ENCODE measurements around the gene OVOL1.
"Not testable (repeated sequence)": the region's sequence is repeated elsewhere in the genome, so short reads cannot be mapped to it uniquely, and the experiment has no call there.

Gene OVOL1

DNA sequence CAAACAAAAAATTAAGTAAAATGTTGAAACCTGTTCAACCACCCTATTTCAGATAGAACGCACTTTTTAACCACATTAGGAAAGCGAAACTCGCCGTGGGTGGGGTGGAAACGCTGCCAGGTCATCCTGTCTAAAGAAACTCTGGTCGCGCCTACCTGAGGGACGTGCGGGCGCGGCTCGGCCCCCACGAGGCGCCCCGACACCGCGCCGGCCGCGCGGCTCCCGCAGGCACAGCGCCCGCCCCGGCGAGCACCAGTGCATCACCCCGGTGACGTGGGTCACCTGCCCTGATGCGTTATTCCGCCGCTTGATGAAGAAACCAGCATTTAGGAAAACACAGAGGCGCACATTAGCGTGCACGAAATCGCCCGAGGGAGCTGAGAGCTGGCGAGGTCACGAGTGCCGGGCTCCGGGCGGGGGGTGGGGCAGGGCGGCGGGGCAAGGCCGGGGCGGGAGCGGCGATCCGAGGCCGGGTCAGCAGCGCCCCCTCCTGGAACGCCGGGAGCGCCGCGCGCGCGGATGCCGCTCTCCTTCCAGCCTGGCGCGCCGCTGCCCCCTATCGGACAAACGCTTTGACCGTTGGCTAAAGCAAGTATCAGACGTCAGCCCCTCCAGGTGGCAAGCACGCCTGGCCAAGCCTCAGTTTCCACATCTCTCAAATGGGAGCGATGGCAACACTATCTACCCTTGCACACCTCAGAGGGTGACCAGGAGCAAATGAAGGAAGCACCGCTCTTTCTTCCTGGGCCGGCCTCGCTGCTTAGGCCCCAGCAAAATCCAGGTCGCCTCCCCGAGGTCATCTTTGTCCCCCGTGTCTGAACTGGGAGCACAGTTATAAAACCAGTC is 31.2 kb downstream of the OVOL1 start:
- DNase-seq = peak; percentile 92

DNA sequence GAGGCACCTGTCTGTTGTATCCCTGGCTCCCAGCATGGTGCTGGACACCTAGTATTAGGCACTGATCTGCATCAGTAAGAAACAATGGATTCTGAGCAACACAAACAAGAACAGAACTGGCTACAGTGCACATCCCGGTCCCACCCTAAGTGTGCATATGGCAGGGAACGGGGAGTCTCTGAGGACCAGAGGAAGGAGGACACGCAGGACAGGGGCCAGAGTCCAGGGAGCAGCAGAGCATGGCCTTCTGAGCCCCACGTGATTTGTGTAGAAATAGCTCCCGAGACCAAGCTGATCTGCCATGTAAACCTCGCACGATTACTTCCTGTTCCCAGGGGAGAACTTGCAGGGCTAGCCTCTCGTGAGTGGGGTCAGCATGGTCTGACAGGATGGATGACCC is 34.2 kb downstream of the OVOL1 start:
- DNase-seq = no peak

DNA sequence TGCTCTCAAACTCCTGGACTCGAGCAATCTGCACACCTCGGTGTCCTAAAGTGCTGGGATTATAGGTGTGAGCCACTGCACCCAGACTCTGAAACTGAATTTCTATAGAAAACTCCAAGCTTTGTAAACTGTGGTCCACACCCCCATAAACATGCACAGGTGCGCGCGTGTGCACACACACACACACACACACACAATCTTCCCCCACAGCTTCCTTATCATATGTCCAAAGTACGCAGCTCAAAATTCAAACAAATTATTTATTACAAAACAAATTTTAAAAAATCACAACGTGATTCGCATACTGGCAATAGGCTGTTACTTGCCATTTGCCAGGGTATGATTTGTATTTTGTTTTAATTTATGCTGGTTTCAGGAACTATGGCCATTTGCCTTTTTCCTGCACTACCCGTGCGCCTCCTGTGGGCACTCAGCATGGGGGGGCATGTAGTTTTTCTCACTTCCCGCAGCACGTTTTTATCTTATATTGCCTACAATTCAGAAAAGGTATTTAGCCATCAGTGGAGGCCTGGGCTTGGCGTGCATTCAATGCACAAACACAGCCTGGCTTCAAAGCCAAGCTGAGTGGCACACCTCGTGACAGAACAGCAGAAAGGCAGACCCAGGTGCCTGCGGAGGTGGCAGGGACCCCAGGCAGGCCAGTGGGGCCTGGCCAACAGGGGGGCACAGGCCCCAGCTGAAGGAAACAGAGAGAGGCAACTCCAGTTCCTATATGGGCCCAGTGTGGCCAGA is 36.1 kb downstream of the OVOL1 start:
- peak; percentile 4 for DNase-seq

DNA sequence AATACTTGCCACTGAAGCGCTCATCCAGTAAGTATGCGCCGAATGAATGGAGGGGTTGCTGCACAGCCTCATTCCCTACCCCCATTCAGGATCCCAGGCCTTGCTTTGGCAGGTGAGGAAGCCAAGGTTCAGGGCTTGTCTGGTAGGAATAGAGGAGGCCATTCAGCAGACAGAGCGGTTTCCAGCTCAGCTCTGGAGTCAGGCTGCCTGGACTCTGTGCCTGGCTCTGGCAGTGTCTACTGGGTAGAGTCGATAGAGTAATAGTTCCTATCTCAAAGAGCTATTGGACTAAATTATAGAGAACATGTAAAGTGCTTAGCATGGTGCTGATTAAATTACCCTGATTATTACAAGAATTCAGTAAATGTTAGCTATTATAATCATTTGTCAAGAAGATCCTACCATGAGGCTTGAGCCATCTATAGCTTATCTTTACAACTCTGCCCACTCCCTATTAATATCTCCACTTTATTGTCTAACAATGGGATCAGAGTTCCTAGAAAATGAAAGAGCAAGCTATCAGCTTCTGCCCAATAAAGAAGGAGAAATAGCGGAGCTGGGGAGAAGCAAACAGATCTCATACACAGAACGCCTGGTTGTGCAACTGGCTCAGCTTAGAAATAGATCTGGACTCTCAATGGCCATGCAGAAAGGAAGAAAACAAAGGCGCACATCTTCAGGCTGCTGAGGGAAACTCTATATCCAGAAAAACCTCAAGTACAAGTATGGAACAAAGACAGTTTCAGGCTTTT is 40.3 kb downstream of the OVOL1 start:
- no peak for DNase-seq

DNA sequence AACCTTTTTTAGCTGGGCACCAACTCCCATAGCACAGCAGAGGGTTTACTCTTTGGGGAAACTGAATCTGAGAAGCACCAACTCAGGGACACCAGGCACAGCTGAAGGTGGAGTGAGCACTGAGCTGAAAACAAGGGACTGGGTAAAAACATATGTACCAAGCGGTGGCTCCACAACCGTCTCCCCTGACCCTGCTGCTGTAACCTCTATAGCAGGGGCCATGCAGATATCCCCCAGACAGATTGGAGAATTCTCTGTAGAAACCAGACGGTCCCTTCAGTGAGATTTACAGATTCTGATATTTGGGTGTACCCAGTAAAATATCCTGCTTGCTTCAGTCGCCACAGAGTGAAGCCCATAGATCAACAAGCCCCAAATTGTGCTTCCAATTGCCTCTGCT is 42.6 kb downstream of the OVOL1 start:
- no peak for DNase-seq

DNA sequence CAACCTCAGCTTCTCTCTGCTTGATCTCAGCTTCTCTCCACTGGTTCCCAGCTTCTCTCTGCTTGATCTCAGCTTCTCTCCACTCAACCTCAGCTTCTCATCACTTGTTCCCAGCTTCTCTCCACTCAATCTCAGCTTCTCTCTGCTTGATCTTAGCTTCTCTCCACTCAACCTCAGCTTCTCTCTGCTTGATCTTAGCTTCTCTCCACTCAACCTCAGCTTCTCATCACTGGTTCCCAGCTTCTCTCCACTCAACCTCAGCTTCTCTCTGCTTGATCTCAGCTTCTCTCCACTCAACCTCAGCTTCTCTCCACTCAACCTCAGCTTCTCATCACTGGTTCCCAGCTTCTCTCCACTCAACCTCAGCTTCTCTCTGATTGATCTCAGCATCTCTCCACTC is 45.4 kb downstream of the OVOL1 start:
- DNase-seq = not testable (repeated sequence)

DNA sequence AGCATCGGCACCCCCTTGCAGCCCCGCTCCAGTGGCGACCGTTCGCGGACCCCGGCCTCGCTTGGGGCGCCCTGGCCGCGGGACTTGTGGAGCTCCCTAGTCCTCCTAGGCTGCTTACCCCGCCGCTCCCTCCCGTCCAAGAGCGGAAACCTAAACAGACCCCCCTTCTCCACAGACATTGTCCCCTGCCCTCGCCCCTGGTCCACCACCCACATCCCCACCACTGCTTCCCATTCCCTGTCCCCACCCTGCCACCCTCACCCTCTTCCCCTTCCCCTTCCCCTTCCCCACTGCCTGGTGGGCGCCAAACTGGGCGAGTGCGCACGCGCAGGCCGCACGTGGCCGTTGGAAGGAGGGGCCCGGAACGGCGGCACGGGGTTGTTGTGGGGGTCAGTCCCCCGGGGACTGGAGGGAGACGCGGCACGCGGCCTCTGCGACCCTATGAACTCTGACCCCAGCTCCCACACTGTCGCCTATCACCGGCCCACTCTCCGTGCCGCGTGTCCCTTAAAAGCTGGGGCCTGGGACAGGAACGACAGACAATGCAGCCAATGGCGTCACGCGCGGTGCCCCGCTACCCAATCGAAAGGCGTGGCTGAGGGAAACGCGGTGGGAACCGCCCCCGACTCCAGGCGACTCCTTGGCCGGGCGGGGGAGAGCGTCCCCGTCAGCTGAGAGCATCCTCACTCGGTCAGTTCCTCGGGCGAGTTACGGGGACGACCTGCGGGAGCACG is 46.6 kb downstream of the OVOL1 start, which contains the start of gene SNX32:
TSS of gene SNX32 (plus strand) at position 667 of the 734 bp plus-strand sequence. CDS start 103 bp downstream, outside the sequence.
- peak; percentile 97 for DNase-seq

DNA sequence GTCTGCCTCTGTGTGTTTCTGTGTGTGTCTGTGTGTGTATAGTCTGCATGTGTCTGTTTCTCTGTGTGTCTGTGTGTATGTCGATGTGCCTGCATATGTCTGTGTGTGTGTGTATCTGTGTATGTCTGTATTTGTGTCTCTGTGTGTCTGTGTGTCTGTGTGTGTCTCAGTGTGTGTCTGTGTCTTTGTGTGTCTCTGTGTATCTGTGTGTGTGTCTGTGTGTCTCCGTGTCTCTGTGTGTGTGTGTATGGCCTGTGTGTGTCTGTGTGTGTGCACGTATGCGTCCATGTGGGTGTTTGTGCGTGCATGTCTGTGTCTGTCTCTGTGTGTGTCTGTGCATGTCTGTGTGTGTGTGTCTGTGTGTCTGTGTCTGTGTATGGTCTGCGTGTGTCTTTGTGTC is 47.3 kb downstream of the OVOL1 start:
- DNase-seq = no peak

DNA sequence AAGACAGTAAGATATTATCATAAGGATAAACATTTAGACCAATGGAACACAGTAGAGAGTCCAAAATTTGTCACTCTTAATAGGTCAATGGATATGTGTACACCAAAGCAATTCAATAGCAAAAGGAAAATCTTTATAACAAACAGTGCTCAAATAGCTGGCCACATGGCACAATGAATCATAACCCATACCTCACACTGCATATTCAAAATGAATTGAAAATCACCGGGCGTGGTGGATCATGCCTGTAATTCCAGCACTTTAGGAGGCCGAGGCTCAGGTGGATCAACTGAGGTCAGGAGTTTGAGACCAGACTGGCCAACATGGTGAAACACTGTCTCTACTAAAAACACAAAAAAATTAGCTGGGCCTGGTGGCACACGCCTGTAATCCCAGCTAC is 55.3 kb downstream of the OVOL1 start:
- no peak for DNase-seq

DNA sequence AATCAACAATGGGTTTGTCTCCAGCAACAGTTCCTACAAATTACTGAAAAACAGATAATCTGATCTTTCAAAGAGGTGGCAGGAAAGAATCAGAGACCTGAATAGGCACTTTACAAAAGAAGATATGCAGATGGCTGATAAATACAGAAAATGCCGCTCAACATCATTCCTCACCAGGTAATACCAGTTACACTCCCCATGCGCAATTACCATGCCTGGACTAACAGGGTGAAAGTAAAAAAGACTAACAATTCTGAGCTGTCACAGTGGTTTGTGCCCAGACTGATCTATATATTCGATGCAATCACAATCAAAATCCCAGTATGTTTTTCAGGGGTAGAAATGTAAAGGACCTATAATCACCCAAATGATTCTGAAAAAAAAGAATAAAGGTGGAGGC is 56.9 kb downstream of the OVOL1 start:
- DNase-seq = no peak

DNA sequence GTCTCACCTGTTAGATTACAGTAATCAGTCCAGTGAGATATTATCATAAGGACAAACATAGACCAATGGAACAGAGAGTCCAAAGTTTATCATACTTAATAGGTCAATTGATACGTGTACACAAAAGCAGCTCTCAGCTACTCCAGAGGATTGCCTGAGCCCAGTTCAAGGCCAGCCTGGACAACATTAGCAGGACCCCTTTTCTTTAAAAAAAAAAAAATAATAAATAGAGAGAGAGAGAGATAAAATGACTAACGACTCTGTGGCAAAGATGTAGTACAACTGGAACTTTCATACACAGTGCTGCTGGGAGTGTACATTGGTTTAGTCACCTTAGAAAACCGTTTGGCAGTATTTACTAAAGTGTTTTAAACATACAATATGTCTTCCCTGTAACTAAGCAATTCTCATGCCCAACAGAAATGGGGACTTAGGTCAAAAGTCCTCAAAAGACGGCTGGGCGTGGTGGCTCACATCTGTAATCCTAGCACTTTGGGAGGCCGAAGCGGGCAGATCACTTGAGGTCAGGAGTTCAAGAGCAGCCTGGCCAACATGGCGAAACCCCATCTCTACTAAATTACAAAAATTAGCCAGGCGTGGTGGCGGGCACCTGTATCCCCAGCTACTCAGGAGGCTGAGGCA is 57.5 kb downstream of the OVOL1 start:
- DNase-seq = no peak
